Activated naive CD8-positive, alpha-beta T cell treated with anti-CD3 and anti-CD28 coated beads, Interleukin-2, amount 10 ng/mL, durations not matched to agents 7 days and 5 days (primary cell): ENCODE results near the gene ANKS6. TPM values are rescaled to one million over a fixed set of nuclear protein-coding genes. Genes with fewer than 3 reads are reported as not detected.

Experiments used
- ATAC-seq: fragments of 150-1000 bp; cut with Tn5 transposase; one replicate; pipeline ENCODE4 v1.10.0; 2021; ENCODE audit warnings: low read depth, moderate library complexity
- POLR2A ChIA-PET: fragments of 350-600 bp; sonication (Branson Sonifier 250); formaldehyde crosslinking; loops from one replicate; lab custom pipeline; 2021; ENCODE audit warnings: antibody characterized with exemption; lab: Charles Lee
- DNase-seq: peaks from one replicate; pipeline ENCODE4 v3.0.0; 2021
- H3K27ac Mint-ChIP-seq: one replicate; pipeline ENCODE4 v1.8.0; 2022; ENCODE audit warnings: mild to moderate bottlenecking, mixed read lengths
- H3K27me3 Mint-ChIP-seq: one replicate; pipeline ENCODE4 v1.8.0; 2022; ENCODE audit warnings: mild to moderate bottlenecking, moderate library complexity, mixed read lengths
- H3K36me3 Mint-ChIP-seq: one replicate; pipeline ENCODE4 v1.8.0; 2021; ENCODE audit warnings: mild to moderate bottlenecking, mixed read lengths
- H3K4me1 Mint-ChIP-seq: one replicate; pipeline ENCODE4 v1.8.0; 2021; ENCODE audit warnings: mixed read lengths
- H3K4me3 Mint-ChIP-seq: one replicate; pipeline ENCODE4 v1.8.0; 2022; ENCODE audit warnings: mild to moderate bottlenecking, moderate library complexity, mixed read lengths
- H3K9me3 Mint-ChIP-seq: one replicate; pipeline ENCODE4 v1.8.0; 2021; ENCODE audit warnings: mixed read lengths
- total RNA-seq, 2 experiments: library from RNA; stranded (reverse); gene quantifications; one replicate each; pipeline ENCODE4 v1.2.3, GENCODE V29; 2021

The ANKS6 gene
- total RNA-seq, 2 experiments from 2014 or later, result 8.2 to 9.5 TPM

DNA sequence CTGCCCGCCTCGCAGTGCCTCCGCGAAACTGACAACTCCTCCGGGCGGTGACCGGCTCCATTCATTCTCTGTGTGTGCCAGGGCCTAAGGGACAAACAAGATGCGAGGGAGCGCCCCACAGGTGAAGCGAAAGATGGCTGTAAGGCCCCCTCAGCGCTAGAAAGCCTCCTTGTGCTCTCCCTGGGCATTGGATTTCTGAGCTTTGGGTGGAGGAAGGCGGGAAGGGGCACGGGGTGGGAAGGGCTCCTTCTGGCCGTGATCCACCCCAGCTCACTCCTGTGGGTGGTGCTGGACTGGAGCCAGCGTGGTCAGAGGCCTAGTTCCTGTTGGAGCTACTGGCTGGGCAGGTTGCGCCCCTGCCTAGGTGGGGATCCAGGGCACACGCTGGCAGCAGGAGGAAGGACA is 12.1 kb upstream of the ANKS6 start:
- peaks cover 4% of the 10 kb centered on the region for H3K9me3 Mint-ChIP-seq
- peaks cover 30% of the 10 kb centered on the region for H3K4me1 Mint-ChIP-seq
- peaks cover 22% of the 10 kb centered on the region for H3K36me3 Mint-ChIP-seq
- POLR2A ChIA-PET, result interaction anchor here (1.4 kb wide), 1 partner anchor 205 kb away, joined by 4 read pairs; no protein-coding TSS in a partner anchor
- peak overlapping the region; percentile 40 for H3K27ac Mint-ChIP-seq
- peaks cover 33% of the 10 kb centered on the region for H3K27me3 Mint-ChIP-seq
- DNase-seq (peak; percentile 45), ATAC-seq (peak; percentile 11)
- H3K4me3 Mint-ChIP-seq, result peak overlapping the region; percentile 84

DNA sequence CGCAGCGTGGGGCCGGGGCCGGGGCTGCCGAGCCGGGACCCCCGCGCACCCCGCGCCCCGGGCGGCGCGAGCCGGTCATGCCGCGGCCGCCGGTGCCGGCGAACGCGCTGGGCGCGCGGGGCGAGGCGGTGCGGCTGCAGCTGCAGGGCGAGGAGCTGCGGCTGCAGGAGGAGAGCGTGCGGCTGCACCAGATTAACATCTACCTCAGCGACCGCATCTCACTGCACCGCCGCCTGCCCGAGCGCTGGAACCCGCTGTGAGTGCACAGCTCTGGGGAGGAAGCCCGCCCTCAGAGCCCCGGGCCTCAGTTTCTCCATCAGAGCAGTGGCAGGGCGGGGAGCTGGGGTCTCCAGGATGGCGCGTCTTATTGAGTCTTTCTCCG is 11.4 kb upstream of the ANKS6 start:
- H3K27ac Mint-ChIP-seq, result peak overlapping the region; percentile 40
- DNase-seq, result peak; percentile 70
- H3K4me1 Mint-ChIP-seq, result peaks cover 30% of the 10 kb centered on the region
- peak; percentile 46 for ATAC-seq
- POLR2A ChIA-PET, result interaction anchor here (1.4 kb wide), 1 partner anchor 205 kb away, joined by 4 read pairs; no protein-coding TSS in a partner anchor
- peak overlapping the region; percentile 84 for H3K4me3 Mint-ChIP-seq
- H3K36me3 Mint-ChIP-seq, result peaks cover 18% of the 10 kb centered on the region
- peaks cover 33% of the 10 kb centered on the region for H3K27me3 Mint-ChIP-seq
- H3K9me3 Mint-ChIP-seq, result peaks cover 4% of the 10 kb centered on the region

DNA sequence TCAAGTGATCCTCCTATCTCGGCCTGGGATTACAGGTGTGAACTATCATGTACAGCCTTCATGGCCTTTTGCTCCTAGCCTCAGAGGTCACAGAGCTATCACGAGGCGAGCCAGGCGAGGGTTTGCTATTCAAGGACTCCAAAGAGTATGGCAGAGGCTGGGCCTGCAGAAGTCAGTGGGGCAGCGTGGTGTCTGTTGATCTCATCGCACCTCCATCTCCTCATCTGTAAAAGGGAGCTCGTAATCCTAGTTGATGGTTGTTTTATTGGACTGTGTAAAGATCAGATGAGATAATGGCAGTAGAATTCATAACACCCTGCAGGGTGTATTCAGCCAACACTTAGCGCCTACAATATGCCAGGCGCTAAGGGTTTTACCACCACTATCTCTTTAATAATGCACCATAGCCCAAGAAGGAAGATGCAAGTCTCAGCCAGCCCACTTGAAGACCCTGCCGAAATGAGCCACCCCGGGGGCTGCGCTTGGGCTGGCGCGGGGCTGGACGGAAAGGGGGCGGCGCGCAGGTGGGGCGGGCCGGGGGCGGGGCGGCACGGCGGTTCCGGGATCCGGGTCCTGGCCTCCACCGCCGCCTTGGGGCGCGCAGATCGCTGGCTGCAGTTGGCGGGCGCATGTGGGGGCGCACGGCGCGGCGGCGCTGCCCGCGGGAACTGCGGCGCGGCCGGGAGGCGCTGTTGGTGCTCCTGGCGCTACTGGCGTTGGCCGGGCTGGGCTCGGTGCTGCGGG is 10.9 kb upstream of the ANKS6 start, which contains the start of gene GALNT12:
GALNT12 (plus strand) TSS at position 601 of the 744 bp plus-strand sequence; CDS start at position 630, 29 bp downstream.
- Mint-ChIP-seq H3K36me3 (peaks cover 14% of the 10 kb centered on the region), H3K27ac (peak within 1 kb of the TSS; percentile 64)

DNA sequence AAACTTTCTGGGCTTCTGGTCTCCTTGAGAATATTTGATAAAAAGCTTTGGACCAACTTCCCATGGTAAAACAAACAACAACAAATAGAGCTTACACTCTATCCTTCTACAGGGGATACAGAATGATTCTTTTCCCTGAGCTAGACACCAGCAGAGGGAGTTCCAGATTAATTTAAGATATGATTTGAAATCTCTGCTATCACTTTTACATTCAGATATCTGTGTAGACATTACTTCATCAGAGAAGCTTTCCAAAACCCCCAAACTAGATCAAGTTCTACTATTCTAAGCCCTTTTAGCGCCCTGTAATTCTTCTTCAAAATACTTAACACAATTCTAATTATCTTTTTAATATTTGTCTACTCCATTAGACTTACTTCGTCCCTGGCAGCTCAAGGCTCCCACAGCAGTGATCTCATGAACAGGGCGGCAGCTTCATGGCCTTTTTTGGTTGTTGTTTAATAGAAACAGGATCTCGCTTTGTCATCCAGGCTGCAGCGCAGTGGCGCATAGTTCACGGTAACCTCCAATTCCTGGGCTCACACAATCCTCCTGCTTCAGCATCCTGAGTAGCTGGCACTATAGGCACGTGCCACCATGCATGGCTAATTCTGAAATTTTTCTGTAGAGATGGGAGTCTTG is 10.2 kb upstream of the ANKS6 start:
- no peak overlapping the region for H3K27ac Mint-ChIP-seq
- peaks cover 10% of the 10 kb centered on the region for H3K36me3 Mint-ChIP-seq
- H3K9me3 Mint-ChIP-seq, result peaks cover 2% of the 10 kb centered on the region
- POLR2A ChIA-PET, result interaction anchor here (1.8 kb wide), 1 partner anchor 10 kb away, joined by 8 read pairs; the partner anchor contains the start of gene ANKS6
- H3K4me1 Mint-ChIP-seq, result peaks cover 30% of the 10 kb centered on the region
- ATAC-seq (no peak), DNase-seq (no peak)
- peaks cover 39% of the 10 kb centered on the region for H3K27me3 Mint-ChIP-seq
- peak overlapping the region; percentile 20 for H3K4me3 Mint-ChIP-seq

More for the DNA sequence above, 10.9 kb upstream of the ANKS6 start, which contains the start of gene GALNT12:
- Mint-ChIP-seq H3K4me1 (peaks cover 30% of the 10 kb centered on the region), H3K27me3 (peaks cover 37% of the 10 kb centered on the region), H3K9me3 (peaks cover 4% of the 10 kb centered on the region), H3K4me3 (peak within 1 kb of the TSS; percentile 84)
- POLR2A ChIA-PET, result interaction anchor here (1.8 kb wide), 1 partner anchor 10 kb away, joined by 8 read pairs; the partner anchor contains the start of gene ANKS6
- DNase-seq (peak; percentile 76), ATAC-seq (peak; percentile 86)

DNA sequence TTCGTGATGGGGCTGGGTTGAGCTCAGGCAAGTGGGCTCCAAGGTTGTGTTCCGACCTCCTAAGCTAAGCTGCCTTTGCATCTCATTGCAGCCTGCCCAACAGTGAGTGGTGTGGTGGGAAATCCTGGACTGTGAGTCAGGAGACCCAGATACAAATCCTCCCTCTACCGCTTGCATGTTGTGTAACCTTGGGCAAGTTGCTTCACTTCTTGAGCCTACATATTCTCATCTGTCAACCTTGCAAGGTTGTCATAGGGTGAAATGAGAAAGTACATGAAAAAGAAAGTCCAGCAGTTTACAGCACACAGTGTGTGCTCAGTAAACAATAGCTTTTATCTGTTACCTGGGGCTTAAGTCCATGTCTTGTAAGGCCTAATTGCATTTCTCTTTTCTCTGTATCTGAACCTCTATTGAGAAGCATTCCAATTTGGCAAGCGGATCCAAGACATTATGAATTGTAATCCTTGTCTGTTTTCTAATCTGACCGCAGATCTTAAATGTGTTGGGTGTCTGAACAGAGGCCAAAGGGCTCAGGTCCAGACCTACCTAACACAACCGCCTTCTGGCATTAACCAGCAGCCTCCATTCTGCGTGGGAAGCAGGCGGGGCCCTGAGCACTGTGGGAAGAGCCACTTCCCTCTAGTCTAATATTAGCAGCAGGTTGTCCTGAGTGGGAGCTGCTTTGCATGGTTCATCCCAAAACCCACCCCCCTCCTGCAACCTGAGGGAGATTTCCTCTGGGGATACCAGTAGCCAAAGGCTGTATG is 9.3 kb upstream of the ANKS6 start:
- no peaks in the 10 kb centered on the region for H3K9me3 Mint-ChIP-seq
- H3K36me3 Mint-ChIP-seq, result peaks cover 3% of the 10 kb centered on the region
- POLR2A ChIA-PET, result interaction anchor here (0.6 to 1.8 kb wide), 2 partner anchors 9 to 49 kb away, joined by 5 to 8 read pairs; partner anchors contain the start of gene ANKS6
- H3K4me3 Mint-ChIP-seq, result no peak overlapping the region
- no peak for ATAC-seq
- H3K4me1 Mint-ChIP-seq, result peaks cover 23% of the 10 kb centered on the region
- H3K27ac Mint-ChIP-seq, result no peak overlapping the region
- peaks cover 39% of the 10 kb centered on the region for H3K27me3 Mint-ChIP-seq
- DNase-seq, result no peak

DNA sequence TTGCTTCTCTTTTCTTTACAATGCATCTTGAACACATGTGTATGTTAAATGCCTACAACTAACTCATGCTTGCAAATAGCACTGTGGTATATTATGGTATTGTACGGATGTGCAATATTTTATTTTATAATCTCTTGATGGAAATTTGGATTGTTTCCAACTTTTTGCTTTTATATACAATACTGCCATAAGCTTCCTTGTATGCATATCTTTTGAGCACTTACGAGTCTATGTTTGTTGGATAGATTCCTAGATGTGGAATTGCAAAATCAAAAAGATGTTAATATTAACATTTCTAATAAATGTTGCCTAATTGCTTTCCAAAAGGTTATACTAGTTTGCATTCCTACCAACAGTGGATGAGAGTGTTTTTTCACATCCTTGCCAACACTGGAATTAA is 7.7 kb upstream of the ANKS6 start:
- POLR2A ChIA-PET, result no interaction called here
- ATAC-seq (no peak), DNase-seq (no peak)
- Mint-ChIP-seq H3K36me3 (no peaks in the 10 kb centered on the region), H3K27me3 (peaks cover 35% of the 10 kb centered on the region), H3K4me1 (peaks cover 16% of the 10 kb centered on the region), H3K4me3 (no peak overlapping the region), H3K27ac (no peak overlapping the region), H3K9me3 (no peaks in the 10 kb centered on the region)

DNA sequence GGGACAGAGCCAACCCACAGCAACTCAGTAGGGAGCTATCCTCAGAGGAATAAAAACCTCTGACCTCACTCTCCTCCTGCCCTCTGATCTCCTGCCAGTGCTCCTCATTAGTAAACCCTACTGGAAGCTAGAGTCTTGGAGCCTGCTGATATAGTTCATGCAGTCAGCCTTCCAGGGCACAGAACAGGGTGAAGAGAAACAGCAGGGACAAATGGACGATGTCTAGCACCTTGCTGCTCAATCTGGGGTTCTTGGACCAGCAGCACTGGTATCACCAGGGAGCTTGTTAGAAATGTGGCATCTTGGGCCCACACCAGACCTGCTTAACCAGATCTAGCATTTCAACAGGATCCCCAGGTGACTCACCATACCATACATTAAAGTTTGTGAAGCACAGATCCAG is 5.6 kb upstream of the ANKS6 start:
- Mint-ChIP-seq H3K9me3 (peaks cover 10% of the 10 kb centered on the region), H3K27me3 (peaks cover 36% of the 10 kb centered on the region), H3K27ac (no peak overlapping the region), H3K36me3 (peaks cover 4% of the 10 kb centered on the region), H3K4me1 (peaks cover 7% of the 10 kb centered on the region), H3K4me3 (no peak overlapping the region)
- DNase-seq (no peak), ATAC-seq (no peak)
- POLR2A ChIA-PET, result no interaction called here

DNA sequence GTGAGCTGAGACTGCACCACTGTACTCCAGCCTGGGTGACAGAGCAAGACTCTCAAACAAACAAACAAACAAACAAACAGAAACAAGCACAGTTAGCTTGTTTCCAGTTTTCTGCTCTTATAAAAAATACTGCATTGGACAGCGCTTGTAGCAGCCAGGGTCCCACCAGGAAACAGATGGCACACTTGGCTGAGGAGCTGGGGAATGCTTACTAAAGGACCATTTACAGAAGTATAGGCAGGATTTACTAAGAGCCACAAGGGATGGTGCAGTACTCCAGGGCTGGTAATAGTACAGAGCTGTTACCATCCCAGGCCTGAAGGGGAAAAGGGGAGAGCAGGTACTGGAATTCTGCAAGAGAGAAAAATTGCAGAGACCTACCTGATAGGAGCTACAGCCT is 5.2 kb upstream of the ANKS6 start:
- peaks cover 4% of the 10 kb centered on the region for H3K36me3 Mint-ChIP-seq

DNA sequence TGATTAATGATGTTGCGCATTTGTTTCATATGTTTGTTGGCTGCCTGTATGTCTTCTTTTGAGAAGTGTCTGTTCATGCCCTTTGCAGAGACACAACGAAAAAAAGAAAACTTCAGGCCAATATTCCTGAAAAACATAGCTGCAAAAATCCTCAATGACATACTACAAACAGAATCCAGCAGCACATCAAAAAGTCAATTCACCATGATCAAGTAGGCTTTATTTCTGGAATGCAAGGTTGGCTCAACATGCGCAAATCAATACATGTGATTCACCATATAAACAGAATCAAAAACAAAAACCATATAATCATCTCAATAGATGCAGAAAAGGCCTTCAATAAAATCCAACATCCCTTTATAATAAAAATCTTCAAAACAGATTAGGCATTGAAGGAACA is 1.9 kb upstream of the ANKS6 start:
- DNase-seq (no peak), ATAC-seq (no peak)
- POLR2A ChIA-PET, result interaction anchor here (2.4 kb wide), 1 partner anchor 8 kb away, joined by 8 read pairs; the partner anchor contains the start of gene GALNT12
- Mint-ChIP-seq H3K36me3 (peaks cover 4% of the 10 kb centered on the region), H3K27me3 (peaks cover 18% of the 10 kb centered on the region), H3K4me1 (peaks cover 18% of the 10 kb centered on the region), H3K9me3 (peaks cover 10% of the 10 kb centered on the region), H3K27ac (no peak overlapping the region), H3K4me3 (no peak overlapping the region)

More for the DNA sequence above, 5.2 kb upstream of the ANKS6 start:
- POLR2A ChIA-PET, result no interaction called here
- DNase-seq, result no peak
- H3K27me3 Mint-ChIP-seq, result peaks cover 34% of the 10 kb centered on the region
- H3K27ac Mint-ChIP-seq, result no peak overlapping the region
- no peak overlapping the region for H3K4me3 Mint-ChIP-seq
- peaks cover 6% of the 10 kb centered on the region for H3K4me1 Mint-ChIP-seq
- H3K9me3 Mint-ChIP-seq, result peaks cover 10% of the 10 kb centered on the region
- no peak for ATAC-seq

DNA sequence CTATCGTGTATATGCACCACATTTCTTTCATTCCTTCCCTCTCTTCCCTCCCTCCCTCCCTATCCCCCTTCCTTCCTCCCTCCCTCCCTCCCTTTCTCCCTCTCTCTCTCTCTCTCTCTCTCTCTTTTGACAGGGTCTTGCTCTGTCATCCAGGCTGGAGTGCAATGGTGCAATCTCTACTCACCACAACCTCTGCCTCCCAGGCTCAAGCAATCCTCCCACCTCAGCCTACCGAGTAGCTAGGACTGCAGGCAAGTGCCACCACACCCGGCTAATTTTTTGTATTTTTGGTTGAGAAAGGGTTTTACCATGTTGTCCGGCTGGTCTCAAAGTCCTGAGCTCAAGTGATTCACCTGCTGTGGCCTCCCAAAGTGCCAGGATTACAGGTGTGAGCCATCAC is 1.1 kb upstream of the ANKS6 start:
- Mint-ChIP-seq H3K27ac (no peak overlapping the region), H3K4me1 (peaks cover 18% of the 10 kb centered on the region), H3K36me3 (peaks cover 4% of the 10 kb centered on the region), H3K9me3 (peaks cover 10% of the 10 kb centered on the region), H3K27me3 (peaks cover 17% of the 10 kb centered on the region), H3K4me3 (peak overlapping the region; percentile 56)
- POLR2A ChIA-PET, result interaction anchor here (2.4 kb wide), 1 partner anchor 9 kb away, joined by 8 read pairs; the partner anchor contains the start of gene GALNT12
- ATAC-seq (no peak), DNase-seq (no peak)

DNA sequence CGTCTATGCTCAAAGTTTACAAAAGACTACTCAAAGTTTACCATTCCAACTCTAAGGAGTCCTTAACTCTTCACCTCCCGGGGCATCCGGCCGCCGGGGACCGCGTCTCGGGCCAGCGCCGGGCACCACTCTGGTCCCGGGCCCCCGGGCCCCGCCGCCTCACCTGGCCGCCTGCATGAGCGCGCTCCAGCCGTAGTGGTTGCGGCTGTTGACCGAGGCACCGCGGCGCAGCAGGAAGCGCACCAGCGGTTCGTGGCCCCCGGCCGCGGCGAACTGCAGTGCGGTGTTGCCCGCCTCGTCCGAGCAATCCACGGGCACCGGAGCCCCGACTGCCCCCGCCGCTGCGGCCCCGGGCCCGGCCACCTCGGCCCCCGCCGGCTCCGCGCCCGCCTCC is 388 bp downstream of the ANKS6 start:
- Mint-ChIP-seq H3K27me3 (peaks cover 12% of the 10 kb centered on the region), H3K4me3 (peak overlapping the region; percentile 62), H3K9me3 (peaks cover 10% of the 10 kb centered on the region), H3K4me1 (peaks cover 25% of the 10 kb centered on the region), H3K36me3 (peaks cover 4% of the 10 kb centered on the region), H3K27ac (no peak overlapping the region)
- POLR2A ChIA-PET, result interaction anchor here (2.4 kb wide), 1 partner anchor 11 kb away, joined by 8 read pairs; the partner anchor contains the start of gene GALNT12
- DNase-seq (no peak), ATAC-seq (peak; percentile 15)

DNA sequence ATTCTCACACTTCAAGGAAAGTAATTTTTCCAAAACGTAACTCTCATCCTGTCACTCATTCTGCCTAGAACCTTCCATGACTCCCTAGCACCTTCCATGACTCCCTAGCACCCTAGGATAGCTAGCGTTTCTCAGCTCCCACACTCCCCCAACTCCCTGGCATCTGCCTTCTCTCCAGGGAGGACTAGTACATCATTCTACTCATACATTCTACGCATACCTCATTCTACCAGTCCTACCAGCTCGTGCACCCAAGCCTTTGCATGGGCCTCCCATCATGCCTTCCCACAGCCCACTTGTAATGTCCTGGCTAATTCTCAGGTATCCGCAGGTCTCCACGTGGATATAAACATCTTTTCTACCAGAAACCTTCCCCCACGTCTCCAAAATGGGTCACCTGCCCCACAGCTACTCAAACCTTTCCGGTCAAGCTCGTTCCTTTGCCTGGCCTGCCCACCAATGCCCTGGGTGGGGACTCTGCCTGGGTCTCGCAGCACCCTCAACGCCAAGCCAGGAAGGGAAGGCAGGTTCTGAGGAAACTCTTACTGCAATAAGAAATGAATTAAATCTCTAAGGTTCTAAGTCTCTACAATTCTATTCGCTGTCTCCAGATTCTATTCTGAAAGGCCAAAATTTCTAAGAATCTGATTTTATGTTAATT is 930 bp downstream of the ANKS6 start:
- POLR2A ChIA-PET, result no interaction called here
- Mint-ChIP-seq H3K27me3 (peaks cover 12% of the 10 kb centered on the region), H3K4me3 (peak overlapping the region; percentile 62), H3K36me3 (peaks cover 4% of the 10 kb centered on the region), H3K27ac (no peak overlapping the region), H3K9me3 (peaks cover 10% of the 10 kb centered on the region), H3K4me1 (peaks cover 26% of the 10 kb centered on the region)
- DNase-seq (no peak), ATAC-seq (no peak)
